Tibial nerve (tissue), 4 donors: ENCODE measurements around the gene CYP4F12.

Experiments used
- EP300 ChIP-seq, 2 donors: sonication (generic); formaldehyde crosslinking; IDR thresholded peaks; one replicate each; pipeline ENCODE4 v1.6.1; 2017; ENCODE audit warnings: antibody characterized with exemption in 2 of 2, mild to moderate bottlenecking in 1 of 2
- POLR2A ChIP-seq, 2 donors: fragments of 450-650 bp; IDR thresholded peaks; one replicate each; pipeline ENCODE4 v1.6.1; 2017; ENCODE audit warnings: antibody characterized with exemption in 2 of 2, mild to moderate bottlenecking in 2 of 2, moderate library complexity in 2 of 2
- TF ChIP-seq, protein P1 (sequence below), 5 experiments: fragments of 200-600 bp in 3 of 5; fragments of 450-650 bp in 2 of 5; sonication (generic) in 3 of 5; IDR thresholded peaks; one replicate each; pipeline ENCODE4 v1.5.1; 2016 to 2019; ENCODE audit warnings: antibody characterized with exemption in 5 of 5, mild to moderate bottlenecking in 3 of 5, moderate library complexity in 2 of 5

DNA sequence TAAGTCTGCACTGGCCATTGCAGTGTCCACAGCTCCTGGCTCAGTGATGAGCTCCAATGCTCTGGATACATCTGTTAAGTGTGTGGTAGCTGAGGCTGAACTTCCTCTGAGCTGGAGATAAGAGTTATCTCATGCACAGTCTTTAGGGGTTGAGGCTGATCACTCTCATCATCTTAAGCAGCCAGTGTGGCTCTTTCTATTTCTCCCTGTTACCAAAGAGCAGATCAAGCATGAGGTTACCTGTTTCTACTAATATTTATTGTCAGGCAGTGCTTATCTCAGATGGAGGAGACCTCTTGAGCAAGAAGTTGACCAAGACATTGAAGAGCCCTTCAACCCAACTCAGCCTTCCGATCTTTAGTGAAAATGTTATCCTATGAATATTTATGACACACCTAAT, 48.4 kb downstream of the CYP4F12 start:
- TF ChIP-seq, protein P1, sequence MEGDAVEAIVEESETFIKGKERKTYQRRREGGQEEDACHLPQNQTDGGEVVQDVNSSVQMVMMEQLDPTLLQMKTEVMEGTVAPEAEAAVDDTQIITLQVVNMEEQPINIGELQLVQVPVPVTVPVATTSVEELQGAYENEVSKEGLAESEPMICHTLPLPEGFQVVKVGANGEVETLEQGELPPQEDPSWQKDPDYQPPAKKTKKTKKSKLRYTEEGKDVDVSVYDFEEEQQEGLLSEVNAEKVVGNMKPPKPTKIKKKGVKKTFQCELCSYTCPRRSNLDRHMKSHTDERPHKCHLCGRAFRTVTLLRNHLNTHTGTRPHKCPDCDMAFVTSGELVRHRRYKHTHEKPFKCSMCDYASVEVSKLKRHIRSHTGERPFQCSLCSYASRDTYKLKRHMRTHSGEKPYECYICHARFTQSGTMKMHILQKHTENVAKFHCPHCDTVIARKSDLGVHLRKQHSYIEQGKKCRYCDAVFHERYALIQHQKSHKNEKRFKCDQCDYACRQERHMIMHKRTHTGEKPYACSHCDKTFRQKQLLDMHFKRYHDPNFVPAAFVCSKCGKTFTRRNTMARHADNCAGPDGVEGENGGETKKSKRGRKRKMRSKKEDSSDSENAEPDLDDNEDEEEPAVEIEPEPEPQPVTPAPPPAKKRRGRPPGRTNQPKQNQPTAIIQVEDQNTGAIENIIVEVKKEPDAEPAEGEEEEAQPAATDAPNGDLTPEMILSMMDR (IDR thresholded peaks at IDR 0.05): no peak
- TF ChIP-seq EP300 (IDR thresholded peaks at IDR 0.05): no peak
- TF ChIP-seq POLR2A (IDR thresholded peaks at IDR 0.05): no peak
